AG04449 (cell line): Measurements from ENCODE around the gene CBFA2T3.

Source experiments
- CTCF ChIA-PET: fragments of 350-600 bp; formaldehyde crosslinking; extraction: SDS; loops from one replicate; lab custom pipeline; 2021; ENCODE audit warnings: antibody characterized with exemption; lab: Yijun Ruan, JAX
- POLR2A ChIA-PET: fragments of 400-600, 350-600 bp; formaldehyde crosslinking; extraction: SDS; loops from one replicate; lab custom pipeline; 2020; ENCODE audit warnings: antibody characterized with exemption, inconsistent platforms; lab: Yijun Ruan, JAX
- DNase-seq: peaks from one replicate; pipeline ENCODE4 v3.0.0-alpha.2; 2010; ENCODE audit warnings: low read depth, low spot score
- H3K4me3 ChIP-seq: 2 replicates; pipeline ENCODE4 v1.5.1; 2011; ENCODE audit warnings: low read depth, mild to moderate bottlenecking, control low read depth, low read length
- CTCF ChIP-seq: IDR thresholded peaks from one replicate; pipeline ENCODE4 v1.5.1; 2011; ENCODE audit warnings: mild to moderate bottlenecking, moderate library complexity, low read length, control low read depth, inconsistent platforms; ENCODE audit not compliant: insufficient read depth; ENCODE audit errors: missing control alignments

CBFA2T3 gene

DNA sequence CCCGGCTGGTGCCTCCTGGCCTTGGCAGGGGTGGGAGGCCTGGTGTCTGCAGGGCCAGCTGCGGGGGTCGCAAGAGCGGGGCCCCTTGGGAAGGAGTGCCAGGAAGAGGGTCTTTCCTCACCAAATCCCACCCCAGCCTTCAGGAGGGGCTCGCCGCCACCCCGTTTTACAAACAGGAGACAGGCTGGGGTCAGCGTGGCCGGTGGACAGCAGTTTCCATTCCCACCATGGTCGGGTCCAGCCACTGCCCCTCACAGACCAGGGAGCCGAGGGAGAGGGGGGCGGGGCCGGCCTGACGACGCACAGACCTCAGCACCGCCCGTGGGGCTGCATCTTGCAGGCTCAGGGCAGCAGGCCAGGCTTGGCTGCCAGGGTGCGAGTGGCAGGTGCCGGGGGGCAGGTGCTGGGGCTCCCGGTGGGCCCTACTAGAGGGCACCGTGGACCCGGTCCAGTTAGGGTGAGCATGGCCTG, 7.6 kb downstream of the CBFA2T3 start:
- POLR2A ChIA-PET: no interaction called here
- H3K4me3 ChIP-seq: no peak overlapping the region
- DNase-seq: no peak
- no peak for TF ChIP-seq CTCF
- CTCF ChIA-PET: no interaction called here

- TF ChIP-seq CTCF: no peak
- no peak for DNase-seq
- H3K4me3 ChIP-seq: no peak overlapping the region
- ChIA-PET POLR2A (no interaction called here), CTCF (no interaction called here)
Measured at GRCh38 chr16:88968589-88969280, 8.3 kb downstream of the CBFA2T3 start.

DNA sequence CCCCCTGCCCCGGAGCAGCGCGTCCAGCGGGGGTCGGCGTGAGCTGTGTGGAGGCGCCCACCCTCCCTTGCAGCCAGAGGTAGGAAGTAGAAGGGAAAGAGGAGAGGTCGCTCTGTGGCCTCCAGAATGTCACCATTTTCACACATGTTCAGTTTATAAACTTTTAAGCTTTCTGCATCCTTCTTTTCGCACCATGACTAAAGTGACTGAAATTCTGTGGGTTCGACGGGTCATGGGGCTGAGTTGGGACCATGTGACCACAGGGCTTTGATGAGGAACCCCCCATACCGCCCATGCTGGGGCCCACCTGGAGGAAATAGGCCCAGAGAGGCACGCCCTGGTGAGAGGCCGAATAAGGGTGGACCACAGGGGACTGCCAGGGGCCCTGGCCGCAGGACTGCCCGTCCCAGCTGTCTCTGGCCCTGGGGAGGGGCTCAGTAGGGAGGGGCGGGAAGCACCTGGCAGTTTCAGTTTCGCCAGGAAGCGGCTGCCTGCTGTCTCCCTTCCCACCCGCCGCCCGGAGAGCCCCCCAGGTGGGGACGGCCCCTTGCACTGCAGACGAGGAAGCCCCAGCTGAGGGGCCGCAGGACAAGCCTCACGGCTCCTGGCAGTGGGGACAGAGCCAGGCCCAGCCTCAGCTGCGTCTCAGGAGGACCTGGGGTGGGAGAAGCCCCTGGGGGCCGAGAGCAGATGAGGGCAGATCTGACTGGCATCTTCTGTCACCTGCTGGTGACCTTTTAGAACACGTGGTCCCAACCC, 9.0 kb downstream of the CBFA2T3 start:
- no peak for TF ChIP-seq CTCF
- no peak for DNase-seq
- CTCF ChIA-PET: no interaction called here
- H3K4me3 ChIP-seq: no peak overlapping the region
- POLR2A ChIA-PET: no interaction called here

DNA sequence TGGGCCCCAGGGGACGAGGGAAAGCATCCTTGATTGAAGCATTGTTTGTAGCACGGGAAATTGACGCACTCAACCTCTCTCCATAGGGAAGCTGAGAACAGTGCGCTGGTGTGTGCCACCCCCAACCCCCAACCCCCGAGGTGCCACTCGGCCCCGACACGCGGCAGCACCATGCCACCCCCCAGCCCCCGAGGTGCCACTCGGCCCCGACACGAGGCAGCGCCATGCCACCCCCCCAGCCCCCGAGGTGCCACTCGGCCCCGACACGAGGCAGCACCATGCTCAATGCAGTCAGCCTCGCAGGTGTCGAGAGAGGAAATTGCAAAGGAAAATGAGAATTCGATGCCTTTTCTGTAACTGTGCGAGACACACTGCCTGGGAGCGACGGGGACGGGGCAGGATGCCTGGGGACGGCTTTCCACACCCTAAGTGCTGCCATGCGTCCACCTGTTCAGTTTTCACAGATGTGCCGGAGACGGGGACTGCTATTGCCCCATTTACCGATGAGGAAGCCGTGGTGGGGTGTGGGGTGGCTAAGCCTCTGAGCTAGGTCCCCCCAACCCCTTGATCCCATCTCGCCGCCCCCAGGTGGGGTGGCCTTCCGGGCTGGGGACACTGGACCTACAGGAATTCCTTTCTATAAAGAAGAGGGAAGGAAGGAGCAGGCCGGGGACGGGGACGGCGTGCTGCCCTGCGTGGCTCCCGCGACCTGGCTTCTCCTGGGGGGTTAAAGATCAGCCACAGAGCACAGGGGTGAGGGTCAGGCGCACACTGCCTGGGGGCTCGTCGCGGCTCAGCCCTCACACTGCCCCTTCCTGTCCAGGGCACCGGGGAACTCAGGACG, 9.8 kb downstream of the CBFA2T3 start:
- TF ChIP-seq CTCF: no peak
- no peak for DNase-seq
- H3K4me3 ChIP-seq: no peak overlapping the region
- ChIA-PET POLR2A (interaction anchor here (0.6 kb wide), 1 partner anchor 36 kb away, joined by 3 read pairs; no protein-coding TSS in a partner anchor), CTCF (no interaction called here)

- ChIA-PET CTCF (no interaction called here), POLR2A (interaction anchor here (0.6 kb wide), 1 partner anchor 34 kb away, joined by 3 read pairs; no protein-coding TSS in a partner anchor)
- DNase-seq: no peak
- H3K4me3 ChIP-seq: no peak overlapping the region
- TF ChIP-seq CTCF: no peak
Measured at GRCh38 chr16:88965826-88966480, 11.1 kb downstream of the CBFA2T3 start.
